ENCODE data around the gene PLEKHG5.

- no peak for TF ChIP-seq USF1 (IDR thresholded peaks at IDR 0.05)
- TF ChIP-seq MAX (IDR thresholded peaks at IDR 0.05) = no peak
- no peak for TF ChIP-seq EP300 (IDR thresholded peaks at IDR 0.05; ENCODE audit: borderline replicate concordance)
- peak; percentile 32; the same call in 1 of the 2 replicates for TF ChIP-seq RAD21 (IDR thresholded peaks at IDR 0.05; ENCODE audit: low read depth)
- no peak for TF ChIP-seq TAF1 (IDR thresholded peaks at IDR 0.05; ENCODE audit: low read depth)
Measured at GRCh38 chr1:6445062-6445763, 46.3 kb downstream of the PLEKHG5 start.
